GM21515 (cell line): ENCODE data around the gene DLGAP4.
"Not testable (repeated sequence)": the region's sequence is repeated elsewhere in the genome, so short reads cannot be mapped to it uniquely, and the experiment has no call there.

ENCODE experiments used
- ATAC-seq: cut with Tn5 transposase; IDR thresholded peaks from one replicate; pipeline ENCODE4 v1.9.1; 2021; ENCODE audit not compliant: unreplicated experiment

Gene DLGAP4

GRCh38 chr20:36547186-36548005 is 241.3 kb downstream of the DLGAP4 start:
- ATAC-seq = no peak

GRCh38 chr20:36548006-36548315 is 241.8 kb downstream of the DLGAP4 start:
- ATAC-seq = no peak

GRCh38 chr20:36548704-36549627 is 242.8 kb downstream of the DLGAP4 start:
- ATAC-seq = no peak

GRCh38 chr20:36549628-36549941 is 243.4 kb downstream of the DLGAP4 start:
- ATAC-seq = no peak

- ATAC-seq = no peak
These were observed 244.0 kb downstream of the DLGAP4 start for GRCh38 chr20:36549942-36550789.

- no peak for ATAC-seq
These were observed 244.7 kb downstream of the DLGAP4 start for GRCh38 chr20:36550790-36551299.

GRCh38 chr20:36555248-36555647 is 249.1 kb downstream of the DLGAP4 start:
- ATAC-seq = no peak

GRCh38 chr20:36562724-36563123 is 256.6 kb downstream of the DLGAP4 start:
- no peak for ATAC-seq

GRCh38 chr20:36563374-36563773 is 257.2 kb downstream of the DLGAP4 start:
- no peak for ATAC-seq

- not testable (repeated sequence) for ATAC-seq
These were observed 258.1 kb downstream of the DLGAP4 start for GRCh38 chr20:36564078-36564725.

- not testable (repeated sequence) for ATAC-seq
These were observed 258.6 kb downstream of the DLGAP4 start for GRCh38 chr20:36564726-36565121.

GRCh38 chr20:36565520-36565919 is 259.4 kb downstream of the DLGAP4 start:
- ATAC-seq = no peak

GRCh38 chr20:36569847-36570429 is 263.8 kb downstream of the DLGAP4 start:
- no peak for ATAC-seq

- no peak for ATAC-seq
These were observed 265.7 kb downstream of the DLGAP4 start for GRCh38 chr20:36571564-36572504.

- peak; percentile 7 for ATAC-seq
These were observed 266.6 kb downstream of the DLGAP4 start for GRCh38 chr20:36572701-36573102.

GRCh38 chr20:36573103-36573797 is 267.1 kb downstream of the DLGAP4 start, which contains the start of gene TGIF2:
Gene TGIF2 (plus strand): TSS chr20:36573597. CDS start chr20:36578775, 5,178 bp downstream.
- peak; percentile 66 for ATAC-seq

GRCh38 chr20:36573798-36574365 is 267.7 kb downstream of the DLGAP4 start:
- no peak for ATAC-seq
